ENCODE data around the gene PISD.

DNA sequence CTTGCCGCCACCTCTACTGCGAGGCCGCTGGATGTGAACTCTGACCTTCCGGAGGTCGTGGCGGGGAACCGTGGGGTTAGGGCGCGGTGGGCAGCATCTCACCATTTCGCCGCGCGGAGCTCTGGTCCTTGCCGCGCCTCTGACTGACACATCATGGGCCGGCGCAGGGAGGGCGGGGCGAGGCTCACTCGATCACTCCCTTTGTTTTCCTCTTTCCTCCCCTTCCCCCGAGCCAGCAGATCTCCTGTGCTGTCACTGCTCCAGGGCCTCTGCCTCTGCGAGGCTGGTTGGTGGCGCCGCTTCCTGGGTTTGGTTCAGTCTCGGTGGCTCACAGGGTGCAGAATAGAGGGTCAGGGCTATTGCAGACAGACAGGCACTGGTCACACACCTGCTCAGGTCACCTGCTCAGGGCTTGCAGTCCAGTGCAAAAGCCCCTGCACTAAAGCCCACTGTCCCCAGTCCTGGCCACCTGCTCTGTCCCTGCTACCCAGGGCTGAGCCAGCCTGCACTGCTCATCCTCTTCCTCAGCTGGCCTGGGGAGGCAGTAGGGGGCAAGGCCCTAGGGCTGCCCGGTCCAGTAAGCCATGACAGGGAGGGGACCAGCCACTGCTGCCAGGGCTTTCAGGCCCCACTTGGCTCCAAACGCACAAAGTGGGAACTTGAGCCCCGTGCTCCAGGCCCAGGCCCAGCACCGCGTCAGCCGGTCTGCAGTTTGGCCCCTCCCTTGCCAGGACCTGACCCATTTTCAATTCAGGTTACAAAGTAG is 36.2 kb downstream of the PISD start:
- TF ChIP-seq, protein P1, sequence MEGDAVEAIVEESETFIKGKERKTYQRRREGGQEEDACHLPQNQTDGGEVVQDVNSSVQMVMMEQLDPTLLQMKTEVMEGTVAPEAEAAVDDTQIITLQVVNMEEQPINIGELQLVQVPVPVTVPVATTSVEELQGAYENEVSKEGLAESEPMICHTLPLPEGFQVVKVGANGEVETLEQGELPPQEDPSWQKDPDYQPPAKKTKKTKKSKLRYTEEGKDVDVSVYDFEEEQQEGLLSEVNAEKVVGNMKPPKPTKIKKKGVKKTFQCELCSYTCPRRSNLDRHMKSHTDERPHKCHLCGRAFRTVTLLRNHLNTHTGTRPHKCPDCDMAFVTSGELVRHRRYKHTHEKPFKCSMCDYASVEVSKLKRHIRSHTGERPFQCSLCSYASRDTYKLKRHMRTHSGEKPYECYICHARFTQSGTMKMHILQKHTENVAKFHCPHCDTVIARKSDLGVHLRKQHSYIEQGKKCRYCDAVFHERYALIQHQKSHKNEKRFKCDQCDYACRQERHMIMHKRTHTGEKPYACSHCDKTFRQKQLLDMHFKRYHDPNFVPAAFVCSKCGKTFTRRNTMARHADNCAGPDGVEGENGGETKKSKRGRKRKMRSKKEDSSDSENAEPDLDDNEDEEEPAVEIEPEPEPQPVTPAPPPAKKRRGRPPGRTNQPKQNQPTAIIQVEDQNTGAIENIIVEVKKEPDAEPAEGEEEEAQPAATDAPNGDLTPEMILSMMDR (IDR thresholded peaks at IDR 0.05), result no peak
- no peak for TF ChIP-seq EP300 (IDR thresholded peaks at IDR 0.05)
- no peak for TF ChIP-seq POLR2A (IDR thresholded peaks at IDR 0.05)
